Mucosa of rectum (tissue), 2 donors: ENCODE results near the gene SPOUT1.
"Not testable (repeated sequence)": the region's sequence is repeated elsewhere in the genome, so short reads cannot be mapped to it uniquely, and the experiment has no call there.

Experiments used
- H3K27ac ChIP-seq, 2 donors: one replicate each; pipeline ENCODE4 v1.7.0; 2013; ENCODE audit warnings: inconsistent platforms in 2 of 2, low read depth in 2 of 2, low read length in 2 of 2
- H3K27me3 ChIP-seq, 2 donors: one replicate each; pipeline ENCODE4 v1.7.0; 2013; ENCODE audit warnings: low read length in 2 of 2; ENCODE audit not compliant: control insufficient read depth in 2 of 2, insufficient read depth in 2 of 2
- H3K36me3 ChIP-seq, 2 donors: one replicate each; pipeline ENCODE4 v1.7.0; 2013; ENCODE audit warnings: low read length in 2 of 2; ENCODE audit not compliant: control insufficient read depth in 2 of 2, insufficient read depth in 2 of 2
- H3K4me1 ChIP-seq, 2 donors: one replicate each; pipeline ENCODE4 v1.7.0; 2013; ENCODE audit warnings: low read length in 2 of 2, mild to moderate bottlenecking in 1 of 2; ENCODE audit not compliant: control insufficient read depth in 2 of 2, insufficient read depth in 2 of 2
- H3K4me3 ChIP-seq, 2 donors: one replicate each; pipeline ENCODE4 v1.7.0; 2013; ENCODE audit warnings: low read length in 2 of 2
- H3K9ac ChIP-seq, 2 donors: one replicate each; pipeline ENCODE4 v1.7.0; 2013; ENCODE audit warnings: low read length in 2 of 2, low read depth in 1 of 2, mild to moderate bottlenecking in 1 of 2
- H3K9me3 ChIP-seq, 2 donors: one replicate each; pipeline ENCODE4 v1.7.0; 2013; ENCODE audit warnings: low read length in 2 of 2; ENCODE audit not compliant: control insufficient read depth in 2 of 2
- donor health status: healthy.
- donor health status: Normal muscosa, but diverticular disease.

Gene SPOUT1

GRCh38 chr9:128790536-128790935 is 39.1 kb downstream of the SPOUT1 start:
- peaks cover 8 to 14% of the 10 kb centered on the region in 2 donors for H3K4me1 ChIP-seq
- H3K36me3 ChIP-seq = peaks cover 28 to 42% of the 10 kb centered on the region in 2 donors

GRCh38 chr9:128788445-128788844 is 41.1 kb downstream of the SPOUT1 start:
- Histone ChIP-seq H3K4me3 (peak overlapping the region in 1 of 2 donors; percentile 93), H3K4me1 (peaks cover 8 to 11% of the 10 kb centered on the region in 2 donors), H3K27ac (no peak overlapping the region), H3K9me3 (no peaks in the 10 kb centered on the region), H3K36me3 (peaks cover 20 to 31% of the 10 kb centered on the region in 2 donors), H3K9ac (no peak overlapping the region), H3K27me3 (no peaks in the 10 kb centered on the region)

More at GRCh38 chr9:128790536-128790935, 39.1 kb downstream of the SPOUT1 start:
- Histone ChIP-seq H3K9ac (no peak overlapping the region), H3K4me3 (no peak overlapping the region), H3K27ac (no peak overlapping the region), H3K9me3 (no peaks in the 10 kb centered on the region), H3K27me3 (no peaks in the 10 kb centered on the region)

- peak overlapping the region; percentile 93 for H3K4me3 ChIP-seq
- peaks cover 14 to 23% of the 10 kb centered on the region in 2 donors for H3K36me3 ChIP-seq
- peak overlapping the region in 1 of 2 donors; percentile 85 for H3K9ac ChIP-seq
- peaks cover 8 to 11% of the 10 kb centered on the region in 2 donors for H3K4me1 ChIP-seq
- H3K27me3 ChIP-seq = no peaks in the 10 kb centered on the region
- peak overlapping the region in 1 of 2 donors; percentile 84 for H3K27ac ChIP-seq
- H3K9me3 ChIP-seq = no peaks in the 10 kb centered on the region
Measured at GRCh38 chr9:128787659-128788058, 41.9 kb downstream of the SPOUT1 start.

GRCh38 chr9:128786681-128787601 is 42.7 kb downstream of the SPOUT1 start, which contains the start of gene TBC1D13:
TSS of gene TBC1D13 (plus strand) at chr9:128787253. CDS start at chr9:128787354, 101 bp downstream.
- peaks cover 8 to 11% of the 10 kb centered on the region in 2 donors for H3K4me1 ChIP-seq
- H3K9ac ChIP-seq = peak within 1 kb of the TSS; percentile 85 to 86
- H3K9me3 ChIP-seq = no peaks in the 10 kb centered on the region
- no peaks in the 10 kb centered on the region for H3K27me3 ChIP-seq
- peak within 1 kb of the TSS; percentile 93 for H3K4me3 ChIP-seq
- H3K36me3 ChIP-seq = peaks cover 9 to 16% of the 10 kb centered on the region in 2 donors
- H3K27ac ChIP-seq = peak within 1 kb of the TSS; percentile 65 to 84

- H3K9ac ChIP-seq = no peak overlapping the region
- H3K9me3 ChIP-seq = no peaks in the 10 kb centered on the region
- H3K36me3 ChIP-seq = peaks cover under 1 to 3% of the 10 kb centered on the region in 2 donors
- no peak overlapping the region for H3K4me3 ChIP-seq
- H3K4me1 ChIP-seq = peaks cover 8 to 11% of the 10 kb centered on the region in 2 donors
- no peaks in the 10 kb centered on the region for H3K27me3 ChIP-seq
- H3K27ac ChIP-seq = no peak overlapping the region
Measured at GRCh38 chr9:128785427-128785826, 44.2 kb downstream of the SPOUT1 start.

DNA sequence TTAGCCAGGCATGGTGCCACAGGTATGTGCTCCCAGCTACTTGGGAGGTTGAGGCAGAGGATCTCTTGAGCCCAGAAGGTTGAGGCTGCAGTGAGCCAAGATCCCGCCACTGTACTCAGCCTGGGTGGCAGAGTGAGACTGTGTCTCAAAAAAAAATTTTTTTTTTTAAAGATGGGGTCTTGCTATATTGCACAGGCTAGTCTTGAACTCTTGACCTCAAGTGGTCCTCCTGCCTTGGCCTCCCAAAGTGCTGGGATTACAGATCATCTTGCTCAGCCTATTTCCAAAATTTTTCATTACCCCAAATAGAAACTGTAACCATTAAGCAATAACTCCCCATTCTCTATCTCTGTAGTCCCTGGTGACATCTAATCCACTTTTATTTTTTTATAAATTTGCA is 46.9 kb downstream of the SPOUT1 start:
- Histone ChIP-seq H3K4me3 (no peak overlapping the region), H3K4me1 (peaks cover under 1 to 3% of the 10 kb centered on the region in 2 donors), H3K27me3 (no peaks in the 10 kb centered on the region), H3K27ac (no peak overlapping the region), H3K9ac (no peak overlapping the region), H3K9me3 (no peaks in the 10 kb centered on the region), H3K36me3 (no peaks in the 10 kb centered on the region)

GRCh38 chr9:128781187-128782070 is 48.2 kb downstream of the SPOUT1 start:
- Histone ChIP-seq H3K27me3 (no peaks in the 10 kb centered on the region), H3K9ac (no peak overlapping the region), H3K4me1 (no peaks in the 10 kb centered on the region), H3K4me3 (no peak overlapping the region), H3K27ac (no peak overlapping the region), H3K9me3 (no peaks in the 10 kb centered on the region), H3K36me3 (no peaks in the 10 kb centered on the region)

GRCh38 chr9:128780093-128780492 is 49.5 kb downstream of the SPOUT1 start:
- H3K9ac ChIP-seq, H3K27me3 ChIP-seq, H3K4me1 ChIP-seq, H3K4me3 ChIP-seq, H3K9me3 ChIP-seq, H3K27ac ChIP-seq, H3K36me3 ChIP-seq: not testable (repeated sequence)

GRCh38 chr9:128774804-128775203 is 54.8 kb downstream of the SPOUT1 start:
- Histone ChIP-seq H3K4me3 (no peak overlapping the region), H3K36me3 (no peaks in the 10 kb centered on the region), H3K4me1 (peaks cover 13 to 15% of the 10 kb centered on the region in 2 donors), H3K27me3 (no peaks in the 10 kb centered on the region), H3K9me3 (no peaks in the 10 kb centered on the region), H3K9ac (no peak overlapping the region), H3K27ac (no peak overlapping the region)
